ENCODE data around the gene TSNAXIP1. TPM values are rescaled to one million over a fixed set of nuclear protein-coding genes. Genes with fewer than 3 reads are reported as not detected.
"Not testable (repeated sequence)": the region's sequence is repeated elsewhere in the genome, so short reads cannot be mapped to it uniquely, and the experiment has no call there.

Gene TSNAXIP1
- total RNA-seq, 2 experiments from 2014 or later, result 0.40 TPM; not detected in 1

DNA sequence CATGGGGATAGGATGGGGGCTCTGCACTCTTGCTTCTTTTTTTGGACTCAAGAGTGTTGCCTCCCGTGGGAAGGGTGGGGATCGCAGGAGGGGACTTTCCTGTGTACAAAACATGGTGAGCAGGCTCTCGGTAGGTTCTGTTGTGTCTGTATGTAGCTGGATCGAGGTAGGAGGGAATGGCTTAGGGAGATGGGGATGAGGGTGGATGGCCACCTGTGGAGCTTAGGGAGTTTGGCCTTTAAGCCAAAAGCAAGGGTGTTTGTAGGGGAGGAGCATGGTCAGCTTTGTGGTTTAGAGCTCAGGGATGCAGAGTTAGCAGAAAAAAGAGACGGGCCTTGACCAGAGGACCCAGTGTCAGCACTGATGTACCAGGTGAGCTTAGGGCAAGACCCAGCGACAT is 55.2 kb downstream of the TSNAXIP1 start:
- peak overlapping the region; percentile 26 for H3K27ac Mint-ChIP-seq

DNA sequence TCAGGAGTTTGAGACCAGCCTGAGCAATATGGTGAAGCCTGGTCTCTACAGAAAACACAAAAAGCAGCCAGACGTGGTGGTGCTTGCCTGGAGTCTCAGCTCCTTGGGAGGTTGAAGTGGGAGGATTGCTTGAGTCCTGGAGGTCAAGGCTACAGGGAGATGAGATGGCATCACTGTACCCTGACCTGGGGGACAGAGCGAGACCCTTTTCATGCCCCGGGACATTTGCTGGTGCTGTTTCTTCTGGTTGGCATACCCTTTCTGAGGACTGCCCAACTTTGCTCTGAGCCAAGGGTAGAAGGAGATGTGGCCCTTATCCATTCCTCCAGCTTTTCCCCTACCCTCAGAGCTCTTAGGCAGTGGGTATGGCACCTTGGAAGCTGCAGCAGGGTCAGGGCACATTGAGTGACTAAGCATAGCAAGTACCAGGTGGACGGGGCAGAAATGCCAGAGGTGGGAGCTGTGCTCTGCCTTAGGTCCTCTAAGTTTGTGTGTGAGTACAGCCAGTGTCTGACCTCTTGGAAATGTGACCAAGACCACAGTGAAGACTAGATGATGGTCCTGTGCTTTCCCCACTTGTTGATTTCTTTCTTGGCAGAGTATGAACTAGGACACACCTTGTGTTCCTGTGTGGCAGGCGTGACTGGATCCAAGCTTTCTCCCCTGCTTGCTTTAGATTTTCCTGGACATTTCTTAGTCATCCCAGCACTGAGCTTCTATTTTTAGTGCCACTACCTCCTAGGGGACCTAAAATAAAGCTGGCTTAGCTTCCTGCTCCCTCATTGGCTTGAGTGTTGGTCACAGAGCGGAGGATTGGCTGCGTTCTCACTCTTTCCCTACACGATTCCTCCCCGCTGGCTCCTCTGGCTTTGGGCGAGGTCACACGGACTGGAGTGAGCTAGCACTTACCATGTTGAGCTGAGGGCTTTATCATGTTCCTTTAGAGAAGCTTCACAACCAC is 56.2 kb downstream of the TSNAXIP1 start:
- DNase-seq (no peak), ATAC-seq (ENCODE audit: low read depth) (no peak)
- Mint-ChIP-seq H3K36me3 (peaks cover 3% of the 10 kb centered on the region), H3K4me3 (no peak overlapping the region), H3K27me3 (no peaks in the 10 kb centered on the region), H3K4me1 (peaks cover 8% of the 10 kb centered on the region), H3K27ac (no peak overlapping the region), H3K9me3 (no peaks in the 10 kb centered on the region)
- POLR2A ChIA-PET, result interaction anchor here (1.3 kb wide), 1 partner anchor 20 kb away, joined by 6 read pairs; no protein-coding TSS in a partner anchor

More for the DNA sequence above, 55.2 kb downstream of the TSNAXIP1 start:
- ATAC-seq (ENCODE audit: low read depth), result no peak
- Mint-ChIP-seq H3K36me3 (peaks cover 3% of the 10 kb centered on the region), H3K4me1 (peaks cover 13% of the 10 kb centered on the region), H3K9me3 (no peaks in the 10 kb centered on the region), H3K27me3 (no peaks in the 10 kb centered on the region), H3K4me3 (no peak overlapping the region)
- POLR2A ChIA-PET, result no interaction called here
- no peak for DNase-seq

DNA sequence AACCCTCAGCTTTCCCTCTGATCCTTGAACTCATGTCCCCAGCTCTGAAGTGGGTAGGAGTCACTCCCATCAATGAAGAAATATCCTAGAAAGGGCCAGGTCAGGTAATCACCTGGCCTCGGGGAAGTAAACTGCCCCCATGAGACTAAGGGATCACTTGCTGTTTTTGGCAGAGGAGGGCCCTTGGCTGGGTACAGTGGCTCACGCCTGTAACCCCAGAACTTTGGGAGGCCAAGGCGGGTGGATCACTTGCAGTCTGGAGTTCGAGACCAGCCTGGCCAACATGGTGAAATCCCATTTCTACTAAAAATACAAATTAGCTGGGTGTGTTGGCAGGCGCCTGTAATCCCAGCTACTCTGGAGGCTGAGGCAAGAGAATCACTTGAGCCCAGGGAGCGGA is 57.4 kb downstream of the TSNAXIP1 start:
- not testable (repeated sequence) for H3K27ac Mint-ChIP-seq
- POLR2A ChIA-PET, result interaction anchor here (1.3 kb wide), 1 partner anchor 21 kb away, joined by 6 read pairs; no protein-coding TSS in a partner anchor

DNA sequence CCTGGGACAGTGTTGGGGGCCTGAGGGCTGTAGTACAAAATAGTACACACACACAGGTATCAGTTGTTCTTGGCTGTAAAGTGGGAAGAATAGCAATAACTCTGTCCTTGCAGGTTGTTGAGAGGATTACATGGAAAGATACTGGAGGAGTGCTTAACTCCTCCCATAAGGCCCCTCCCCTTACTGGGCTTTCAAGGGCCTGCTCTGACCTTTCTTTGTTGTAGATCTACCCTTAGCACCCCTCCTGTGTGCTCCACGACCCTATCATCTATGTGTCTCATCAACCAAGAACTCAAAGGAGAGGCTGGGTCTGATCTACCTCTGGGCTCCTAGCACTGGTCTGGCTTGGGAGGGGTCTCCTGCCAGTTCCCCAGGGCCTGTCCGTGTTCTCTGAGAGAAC is 57.9 kb downstream of the TSNAXIP1 start:
- POLR2A ChIA-PET, result no interaction called here
- no peak overlapping the region for H3K27ac Mint-ChIP-seq
- no peak for ATAC-seq (ENCODE audit: low read depth)

More for the DNA sequence above, 57.4 kb downstream of the TSNAXIP1 start:
- DNase-seq; H3K4me1 Mint-ChIP-seq; H3K4me3 Mint-ChIP-seq; H3K36me3 Mint-ChIP-seq; ATAC-seq (ENCODE audit: low read depth); H3K9me3 Mint-ChIP-seq; H3K27me3 Mint-ChIP-seq: not testable (repeated sequence)

GRCh38 chr16:67865318-67865717 is 58.6 kb downstream of the TSNAXIP1 start:
- no peak overlapping the region for H3K4me3 Mint-ChIP-seq
- peaks cover 6% of the 10 kb centered on the region for H3K4me1 Mint-ChIP-seq
- DNase-seq (no peak), ATAC-seq (ENCODE audit: low read depth) (peak; percentile 54)
- POLR2A ChIA-PET, result interaction anchor here (0.7 kb wide), 3 partner anchors 20 to 669 kb away, joined by 3 to 5 read pairs (median 4); no protein-coding TSS in a partner anchor
- no peaks in the 10 kb centered on the region for H3K9me3 Mint-ChIP-seq
- H3K27me3 Mint-ChIP-seq, result no peaks in the 10 kb centered on the region
- H3K36me3 Mint-ChIP-seq, result no peaks in the 10 kb centered on the region
- H3K27ac Mint-ChIP-seq, result no peak overlapping the region

More for the DNA sequence above, 57.9 kb downstream of the TSNAXIP1 start:
- Mint-ChIP-seq H3K9me3 (no peaks in the 10 kb centered on the region), H3K4me1 (peaks cover 6% of the 10 kb centered on the region), H3K27me3 (no peaks in the 10 kb centered on the region), H3K36me3 (no peaks in the 10 kb centered on the region), H3K4me3 (no peak overlapping the region)
- DNase-seq, result no peak

- Mint-ChIP-seq H3K36me3 (peaks cover 2% of the 10 kb centered on the region), H3K4me3 (no peak overlapping the region), H3K9me3 (no peaks in the 10 kb centered on the region), H3K27ac (no peak overlapping the region), H3K27me3 (no peaks in the 10 kb centered on the region), H3K4me1 (peaks cover 1% of the 10 kb centered on the region)
- POLR2A ChIA-PET, result no interaction called here
- ATAC-seq (ENCODE audit: low read depth) (no peak), DNase-seq (no peak)
These were observed 61.6 kb downstream of the TSNAXIP1 start for GRCh38 chr16:67868290-67868689.

GRCh38 chr16:67869653-67870052 is 63.0 kb downstream of the TSNAXIP1 start:
- Mint-ChIP-seq H3K9me3 (no peaks in the 10 kb centered on the region), H3K36me3 (peaks cover 2% of the 10 kb centered on the region), H3K4me3 (no peak overlapping the region), H3K27ac (no peak overlapping the region), H3K27me3 (no peaks in the 10 kb centered on the region), H3K4me1 (peaks cover 12% of the 10 kb centered on the region)
- ATAC-seq (ENCODE audit: low read depth), result no peak
- DNase-seq, result no peak
- POLR2A ChIA-PET, result interaction anchor here (0.6 to 1.1 kb wide), 2 partner anchors 17 to 86 kb away, joined by 3 read pairs; no protein-coding TSS in a partner anchor

DNA sequence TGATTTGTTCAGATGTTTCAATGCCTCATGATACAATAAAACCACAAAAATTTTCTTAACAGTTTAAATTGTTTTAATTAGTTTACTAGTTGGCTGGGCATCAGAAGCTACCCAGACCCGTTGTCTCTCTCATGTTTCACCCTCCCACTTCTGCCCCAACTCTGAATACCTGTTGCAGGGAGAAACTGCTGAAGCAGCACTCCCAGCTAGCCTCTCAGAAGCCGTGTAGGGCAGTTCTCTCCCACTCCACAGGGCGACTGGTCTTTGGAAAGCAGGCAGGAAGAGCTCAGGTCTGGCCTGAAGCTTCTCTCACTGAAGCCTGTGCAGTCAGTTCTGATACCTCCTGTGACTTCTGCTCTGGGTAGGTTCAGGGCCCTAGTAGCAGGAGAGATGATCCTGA is 64.6 kb downstream of the TSNAXIP1 start:
- H3K9me3 Mint-ChIP-seq, result no peaks in the 10 kb centered on the region
- no peak overlapping the region for H3K4me3 Mint-ChIP-seq
- H3K36me3 Mint-ChIP-seq, result peaks cover 4% of the 10 kb centered on the region
- H3K27ac Mint-ChIP-seq, result no peak overlapping the region
- H3K4me1 Mint-ChIP-seq, result peaks cover 24% of the 10 kb centered on the region
- POLR2A ChIA-PET, result interaction anchor here (0.7 to 3.2 kb wide), 3 partner anchors 28 to 205 kb away, joined by 3 to 14 read pairs (median 3); partner anchors contain the start of genes C16orf86, ENKD1 and PSMB10
- no peaks in the 10 kb centered on the region for H3K27me3 Mint-ChIP-seq
- DNase-seq, result no peak
- no peak for ATAC-seq (ENCODE audit: low read depth)

- H3K4me1 Mint-ChIP-seq, result peaks cover 24% of the 10 kb centered on the region
- ATAC-seq (ENCODE audit: low read depth) (no peak), DNase-seq (no peak)
- no peaks in the 10 kb centered on the region for H3K9me3 Mint-ChIP-seq
- H3K4me3 Mint-ChIP-seq, result peak overlapping the region; percentile 89
- H3K36me3 Mint-ChIP-seq, result peaks cover 4% of the 10 kb centered on the region
- POLR2A ChIA-PET, result interaction anchor here (1.0 to 3.2 kb wide), 2 partner anchors 29 to 64 kb away, joined by 3 to 14 read pairs; partner anchors contain the start of gene PSMB10
- H3K27ac Mint-ChIP-seq, result peak overlapping the region; percentile 92
- H3K27me3 Mint-ChIP-seq, result no peaks in the 10 kb centered on the region
These were observed 65.5 kb downstream of the TSNAXIP1 start for GRCh38 chr16:67872131-67872630.

- POLR2A ChIA-PET, result interaction anchor here (0.8 to 3.2 kb wide), 6 partner anchors 13 to 200 kb away, joined by 3 to 14 read pairs (median 4); partner anchors contain the start of genes CENPT and PSMB10
These were observed 66.1 kb downstream of the TSNAXIP1 start, which contains the start of gene EDC4 for GRCh38 chr16:67872631-67873434. EDC4 (plus strand) TSS chr16:67873052; CDS start chr16:67873262, 210 bp downstream.

GRCh38 chr16:67873435-67874370 is 67.0 kb downstream of the TSNAXIP1 start:
- H3K36me3 Mint-ChIP-seq, result peaks cover 8% of the 10 kb centered on the region
- no peaks in the 10 kb centered on the region for H3K27me3 Mint-ChIP-seq
- peaks cover 24% of the 10 kb centered on the region for H3K4me1 Mint-ChIP-seq
- H3K4me3 Mint-ChIP-seq, result peak overlapping the region; percentile 89
- POLR2A ChIA-PET, result interaction anchor here (0.8 to 3.2 kb wide), 6 partner anchors 13 to 201 kb away, joined by 3 to 14 read pairs (median 4); partner anchors contain the start of genes CENPT and PSMB10
- H3K27ac Mint-ChIP-seq, result peak overlapping the region; percentile 92
- peak; percentile 23 for ATAC-seq (ENCODE audit: low read depth)
- H3K9me3 Mint-ChIP-seq, result no peaks in the 10 kb centered on the region
- DNase-seq, result no peak

More at GRCh38 chr16:67872631-67873434, 66.1 kb downstream of the TSNAXIP1 start, which contains the start of gene EDC4:
- H3K27me3 Mint-ChIP-seq, result no peaks in the 10 kb centered on the region
- peak within 1 kb of the TSS; percentile 92 for H3K27ac Mint-ChIP-seq
- H3K4me3 Mint-ChIP-seq, result peak within 1 kb of the TSS; percentile 89
- no peaks in the 10 kb centered on the region for H3K9me3 Mint-ChIP-seq
- peaks cover 7% of the 10 kb centered on the region for H3K36me3 Mint-ChIP-seq
- H3K4me1 Mint-ChIP-seq, result peaks cover 24% of the 10 kb centered on the region
- DNase-seq, result peak; percentile 96
- ATAC-seq (ENCODE audit: low read depth), result peak; percentile 87

DNA sequence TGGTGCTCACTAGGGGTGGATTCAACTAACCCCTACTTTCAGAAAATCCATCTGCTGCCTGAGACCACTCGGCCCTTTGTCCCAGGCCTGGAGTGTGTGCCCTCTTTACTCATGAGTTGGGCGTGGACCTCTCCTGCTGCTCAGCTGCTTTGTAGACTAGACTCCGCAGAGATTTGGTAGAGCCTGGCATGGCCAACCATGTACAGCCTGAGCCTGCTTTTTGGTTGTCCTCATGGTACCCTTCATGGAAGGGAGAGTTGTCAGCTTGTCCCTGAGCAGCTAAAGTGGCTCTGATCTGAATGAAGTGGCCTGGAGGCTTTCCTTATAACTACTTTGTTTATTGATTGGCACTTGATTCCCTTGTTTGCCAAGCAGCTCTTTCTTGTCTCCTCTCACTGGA is 67.7 kb downstream of the TSNAXIP1 start:
- Mint-ChIP-seq H3K27me3 (no peaks in the 10 kb centered on the region), H3K36me3 (peaks cover 11% of the 10 kb centered on the region)
- POLR2A ChIA-PET, result interaction anchor here (1.3 to 1.8 kb wide), 2 partner anchors 12 to 26 kb away, joined by 3 to 10 read pairs; partner anchors contain the start of gene CENPT

More for the DNA sequence above, 67.7 kb downstream of the TSNAXIP1 start:
- ATAC-seq (ENCODE audit: low read depth) (no peak), DNase-seq (no peak)
- H3K9me3 Mint-ChIP-seq, result no peaks in the 10 kb centered on the region
- H3K4me3 Mint-ChIP-seq, result peak overlapping the region; percentile 89
- no peak overlapping the region for H3K27ac Mint-ChIP-seq
- H3K4me1 Mint-ChIP-seq, result peaks cover 24% of the 10 kb centered on the region

All from activated naive CD8-positive, alpha-beta T cell treated with anti-CD3 and anti-CD28 coated beads, Interleukin-2, amount 10 ng/mL, durations not matched to agents 7 days and 5 days (primary cell).